ENCODE results near the gene NTN5.

The NTN5 gene

DNA sequence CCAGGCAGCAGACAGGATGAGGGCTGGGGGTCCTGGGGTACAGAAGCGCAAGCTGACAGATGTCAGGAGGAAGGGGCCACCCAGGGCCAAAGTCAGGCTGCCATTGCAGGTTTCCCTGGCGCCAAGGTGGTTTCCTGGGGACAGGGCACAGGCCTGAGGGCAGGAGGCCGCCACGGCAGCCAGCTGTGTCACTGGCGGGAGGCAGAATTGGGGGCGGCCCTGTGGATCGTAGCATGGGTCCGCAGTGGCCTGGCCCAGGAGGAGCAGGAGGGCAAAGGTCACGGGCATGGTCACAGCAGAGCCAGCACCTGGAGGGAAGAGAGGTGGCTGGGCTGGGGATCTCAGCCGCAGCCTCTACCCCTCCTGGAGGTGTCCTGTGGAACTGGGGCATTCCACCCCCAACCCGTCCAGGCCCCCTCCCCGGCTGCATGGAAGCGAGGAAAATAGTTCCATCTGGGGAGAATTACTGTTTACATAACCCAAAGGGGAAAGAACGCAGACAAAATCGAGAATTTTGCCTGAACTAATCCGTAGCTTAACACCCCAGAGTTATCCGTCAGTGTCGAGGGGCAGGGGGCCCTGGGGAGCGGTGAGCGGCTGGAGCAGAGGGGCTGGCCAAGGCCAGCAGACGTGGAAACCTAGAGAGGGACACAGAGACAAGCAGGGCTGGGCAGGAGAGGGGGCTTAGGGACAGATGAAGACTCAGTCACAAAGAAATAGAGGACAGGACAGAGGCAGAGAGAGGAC lies 1.9 kb downstream of the NTN5 start:
- no peak for TF ChIP-seq POLR2AphosphoS5 (IDR thresholded peaks at IDR 0.05; ENCODE audit: low read depth, low read length)
- no peak for TF ChIP-seq REST (IDR thresholded peaks at IDR 0.05; ENCODE audit: insufficient read depth in 1 of 2, low read depth in 2 of 2, low read length in 2 of 2)
- no peak for TF ChIP-seq TAF1 (IDR thresholded peaks at IDR 0.05; ENCODE audit: borderline replicate concordance, insufficient read depth, low read length)
- no peak for TF ChIP-seq FOXP2 (optimal IDR thresholded peaks at IDR 0.05; ENCODE audit: borderline replicate concordance, extremely low read depth, extremely low read length, insufficient read depth)
- no peak for TF ChIP-seq SIN3A (IDR thresholded peaks at IDR 0.05; ENCODE audit: borderline replicate concordance, insufficient read depth, low read length)

DNA sequence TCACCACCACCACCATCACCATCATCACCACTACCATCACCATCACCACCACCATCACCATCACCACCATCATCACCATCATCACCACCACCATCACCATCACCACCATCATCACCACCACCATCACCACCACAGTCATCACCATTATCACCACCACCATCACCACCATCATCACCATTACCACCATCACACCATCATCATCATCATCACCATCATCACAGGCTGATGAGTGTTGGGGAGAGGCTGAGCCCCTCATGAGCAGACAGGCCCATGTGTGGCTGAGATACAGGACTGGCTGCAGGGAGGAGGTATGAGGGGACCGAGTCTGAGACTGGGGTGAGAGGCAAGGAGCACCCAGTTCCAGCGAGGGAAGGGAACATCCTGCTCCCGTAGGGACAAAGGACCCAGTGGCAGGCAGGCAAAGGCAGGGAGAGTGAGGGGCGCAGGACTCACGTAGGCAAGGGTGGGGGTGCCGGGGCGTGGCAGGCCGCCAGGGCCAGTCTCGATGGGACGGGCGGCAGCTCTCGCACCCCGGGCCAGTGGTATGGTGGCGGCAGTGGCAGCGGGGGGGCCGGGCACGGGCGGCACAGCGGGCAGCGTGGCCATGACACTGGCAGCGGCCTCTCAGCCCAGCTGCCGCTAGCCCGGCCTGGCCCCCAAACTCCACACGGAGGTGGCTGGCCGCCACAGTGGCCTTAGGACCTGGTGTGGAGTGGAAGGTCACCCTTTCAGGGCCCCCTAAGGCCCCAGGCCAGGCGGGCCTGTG lies 2.7 kb downstream of the NTN5 start:
- TF ChIP-seq SIN3A (IDR thresholded peaks at IDR 0.05; ENCODE audit: borderline replicate concordance, insufficient read depth, low read length) (no peak), REST (IDR thresholded peaks at IDR 0.05; ENCODE audit: insufficient read depth in 1 of 2, low read depth in 2 of 2, low read length in 2 of 2) (no peak), TAF1 (IDR thresholded peaks at IDR 0.05; ENCODE audit: borderline replicate concordance, insufficient read depth, low read length) (no peak), FOXP2 (optimal IDR thresholded peaks at IDR 0.05; ENCODE audit: borderline replicate concordance, extremely low read depth, extremely low read length, insufficient read depth) (no peak), POLR2AphosphoS5 (IDR thresholded peaks at IDR 0.05; ENCODE audit: low read depth, low read length) (no peak)

DNA sequence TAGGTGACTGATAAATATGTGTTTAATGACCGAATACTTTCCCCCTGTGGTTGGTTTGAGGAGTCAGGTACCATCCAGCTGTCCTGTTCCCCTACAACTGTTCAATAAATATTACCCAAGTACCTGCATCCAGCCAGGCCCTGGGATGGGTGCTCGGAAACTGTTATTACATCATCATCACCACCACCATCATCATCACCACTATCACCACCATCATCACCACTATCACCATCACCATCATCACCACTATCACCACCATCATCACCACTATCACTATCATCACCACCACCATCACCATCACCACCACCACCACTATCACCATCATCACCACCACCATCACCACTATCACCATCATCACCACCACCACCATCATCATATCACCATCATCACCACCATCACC lies 4.1 kb downstream of the NTN5 start:
- TF ChIP-seq FOXP2 (optimal IDR thresholded peaks at IDR 0.05; ENCODE audit: borderline replicate concordance, extremely low read depth, extremely low read length, insufficient read depth), result no peak
- no peak for TF ChIP-seq SIN3A (IDR thresholded peaks at IDR 0.05; ENCODE audit: borderline replicate concordance, insufficient read depth, low read length)
- TF ChIP-seq POLR2AphosphoS5 (IDR thresholded peaks at IDR 0.05; ENCODE audit: low read depth, low read length), result no peak
- TF ChIP-seq REST (IDR thresholded peaks at IDR 0.05; ENCODE audit: insufficient read depth in 1 of 2, low read depth in 2 of 2, low read length in 2 of 2), result no peak

DNA sequence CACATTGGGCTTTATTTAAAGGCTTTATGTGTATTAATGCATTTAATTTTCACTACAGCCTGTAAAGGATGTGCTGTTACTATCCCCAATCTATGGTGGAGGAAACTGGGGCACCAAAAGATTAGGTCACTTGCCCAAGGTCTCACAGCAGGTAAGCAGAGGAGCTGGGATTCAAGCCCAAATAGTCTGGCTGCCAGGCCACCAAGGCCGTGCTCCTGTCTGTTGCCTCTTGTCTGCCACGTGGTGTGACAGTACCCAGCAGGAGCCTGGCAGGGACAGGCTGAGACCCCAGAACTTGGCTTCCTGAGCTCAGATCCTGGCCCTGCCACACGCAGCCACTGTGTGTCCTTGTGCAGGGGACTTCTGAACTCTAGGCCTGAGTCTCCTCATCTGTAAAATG lies 4.5 kb downstream of the NTN5 start:
- TF ChIP-seq TAF1 (IDR thresholded peaks at IDR 0.05; ENCODE audit: borderline replicate concordance, insufficient read depth, low read length) (no peak), FOXP2 (optimal IDR thresholded peaks at IDR 0.05; ENCODE audit: borderline replicate concordance, extremely low read depth, extremely low read length, insufficient read depth) (no peak), SIN3A (IDR thresholded peaks at IDR 0.05; ENCODE audit: borderline replicate concordance, insufficient read depth, low read length) (no peak), POLR2AphosphoS5 (IDR thresholded peaks at IDR 0.05; ENCODE audit: low read depth, low read length) (no peak), REST (IDR thresholded peaks at IDR 0.05; ENCODE audit: insufficient read depth in 1 of 2, low read depth in 2 of 2, low read length in 2 of 2) (no peak)
